Renal pelvis (tissue), 4 donors: ENCODE results near the gene ATP9B. TPM values are rescaled to one million over a fixed set of nuclear protein-coding genes. Genes with fewer than 3 reads are reported as not detected.
"Not testable (repeated sequence)": the region's sequence is repeated elsewhere in the genome, so short reads cannot be mapped to it uniquely, and the experiment has no call there.

ENCODE experiments used
- DNase-seq: peaks from one replicate; pipeline ENCODE4 v3.0.0-alpha.2; 2013
- polyA plus RNA-seq, 3 donors: library from polyadenylated mRNA; unstranded; fragments of 120-200 nt; gene quantifications; one replicate each; pipeline ENCODE4 v1.2.1, GENCODE V29; 2013; ENCODE audit not compliant: insufficient read length in 3 of 3

ATP9B gene
- polyA plus RNA-seq, 3 donors: 27.8 to 39.5 (median 36.3) TPM

GRCh38 chr18:79133724-79134123 lies 64.5 kb downstream of the ATP9B start:
- DNase-seq: no peak

- DNase-seq: no peak
These were observed 66.7 kb downstream of the ATP9B start for GRCh38 chr18:79135924-79136323.

- no peak for DNase-seq
These were observed 67.5 kb downstream of the ATP9B start for GRCh38 chr18:79136742-79137141.

- DNase-seq: no peak
These were observed 70.0 kb downstream of the ATP9B start for GRCh38 chr18:79139206-79139605.

- DNase-seq: no peak
These were observed 77.8 kb downstream of the ATP9B start for GRCh38 chr18:79147014-79147413.

- DNase-seq: no peak
These were observed 82.0 kb downstream of the ATP9B start for GRCh38 chr18:79151191-79151590.

- DNase-seq: no peak
These were observed 87.1 kb downstream of the ATP9B start for GRCh38 chr18:79156327-79156726.

- DNase-seq: no peak
These were observed 95.5 kb downstream of the ATP9B start for GRCh38 chr18:79164706-79165105.

GRCh38 chr18:79166702-79167101 lies 97.5 kb downstream of the ATP9B start:
- no peak for DNase-seq

- DNase-seq: no peak
These were observed 98.5 kb downstream of the ATP9B start for GRCh38 chr18:79167526-79168190.

GRCh38 chr18:79169958-79170555 lies 100.9 kb downstream of the ATP9B start:
- no peak for DNase-seq

- not testable (repeated sequence) for DNase-seq
These were observed 103.1 kb downstream of the ATP9B start for GRCh38 chr18:79172331-79172730.

GRCh38 chr18:79173742-79174141 lies 104.5 kb downstream of the ATP9B start:
- no peak for DNase-seq

- no peak for DNase-seq
These were observed 108.9 kb downstream of the ATP9B start for GRCh38 chr18:79178113-79178531.

GRCh38 chr18:79182047-79182713 lies 113.0 kb downstream of the ATP9B start:
- no peak for DNase-seq

- no peak for DNase-seq
These were observed 116.5 kb downstream of the ATP9B start for GRCh38 chr18:79185648-79186047.

GRCh38 chr18:79186649-79187048 lies 117.5 kb downstream of the ATP9B start:
- DNase-seq: no peak

GRCh38 chr18:79187532-79188277 lies 118.5 kb downstream of the ATP9B start:
- no peak for DNase-seq

GRCh38 chr18:79191418-79191817 lies 122.2 kb downstream of the ATP9B start:
- DNase-seq: no peak

- no peak for DNase-seq
These were observed 122.8 kb downstream of the ATP9B start for GRCh38 chr18:79191956-79192355.

GRCh38 chr18:79193826-79194225 lies 124.6 kb downstream of the ATP9B start:
- DNase-seq: no peak
